RWPE1 (cell line): ENCODE measurements around the gene ARID1B.

ENCODE experiments used
- CTCF ChIA-PET: fragments of 350-600 bp; sonication (Branson Sonifier 250); formaldehyde crosslinking; extraction: SDS; loops from one replicate; lab custom pipeline; 2021; lab: Yijun Ruan, JAX
- POLR2A ChIA-PET: fragments of 400-600 bp; formaldehyde crosslinking; extraction: SDS; loops from one replicate; lab custom pipeline; 2020; ENCODE audit warnings: antibody characterized with exemption; ENCODE audit not compliant: low non-redundant PET; lab: Yijun Ruan, JAX
- DNase-seq: peaks from one replicate; pipeline ENCODE4 v3.0.0; 2012; ENCODE audit warnings: low spot score
- H3K27ac ChIP-seq: fragments of 450-650 bp; 2 replicates; pipeline ENCODE4 v1.5.1; 2017
- CTCF ChIP-seq: fragments of 450-650 bp; conservative IDR thresholded peaks from 2 replicates; pipeline ENCODE4 v1.5.1; 2017; ENCODE audit warnings: low read depth, mild to moderate bottlenecking

ARID1B gene

DNA sequence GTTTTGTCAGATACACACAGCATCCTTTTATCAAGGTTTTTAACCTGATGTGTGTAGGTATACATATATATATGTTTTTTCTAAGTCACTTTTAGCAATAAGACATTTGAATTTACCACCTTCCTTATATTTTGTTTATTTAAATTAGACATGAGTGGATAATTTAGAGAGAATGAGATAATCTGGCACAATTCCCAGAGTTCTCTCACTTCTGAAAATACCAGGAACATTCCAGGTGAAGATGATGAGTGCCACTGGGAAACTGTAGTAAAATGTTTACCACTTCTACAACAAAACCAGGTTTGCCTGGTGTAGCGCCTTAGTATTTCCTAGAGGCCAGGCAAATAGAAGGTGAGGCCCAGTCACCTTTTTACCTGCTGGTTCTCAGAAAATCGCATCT, 356.7 kb downstream of the ARID1B start:
- ChIA-PET POLR2A (no interaction called here), CTCF (no interaction called here)
- DNase-seq = no peak
- no peak overlapping the region for H3K27ac ChIP-seq
- TF ChIP-seq CTCF = no peak

DNA sequence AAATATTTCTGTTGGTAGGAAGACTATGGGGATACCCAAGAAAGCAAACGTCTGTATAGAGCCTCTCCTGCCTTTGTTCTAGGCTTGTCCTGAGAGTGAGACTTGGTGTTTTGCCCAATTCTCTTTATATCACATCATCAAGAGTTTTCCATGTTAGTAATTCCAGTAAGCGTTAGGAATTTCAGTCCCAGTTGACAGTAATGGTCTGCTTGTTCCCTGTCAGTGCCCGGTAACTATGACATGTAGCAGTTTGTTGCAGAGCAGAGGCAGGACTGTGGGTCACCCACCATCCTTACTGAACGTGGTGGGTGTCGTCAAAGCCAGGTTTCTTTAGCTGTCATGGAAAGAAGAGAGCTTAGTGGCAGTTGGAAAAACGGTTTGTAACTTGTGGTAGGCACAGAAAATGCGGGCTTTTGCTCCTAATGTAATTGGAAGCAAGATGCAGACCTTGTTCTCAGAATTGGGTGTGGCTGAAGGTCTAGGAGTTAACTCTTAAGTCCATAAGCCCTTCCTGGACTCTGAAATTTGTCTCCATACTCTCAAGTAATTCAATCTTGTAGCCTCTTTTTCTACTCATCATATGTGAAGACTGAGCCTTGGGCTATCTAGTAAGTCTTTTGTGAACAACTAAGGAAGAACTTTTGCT, 357.3 kb downstream of the ARID1B start:
- CTCF ChIA-PET = no interaction called here
- TF ChIP-seq CTCF = no peak
- no peak overlapping the region for H3K27ac ChIP-seq
- no peak for DNase-seq
- POLR2A ChIA-PET = no interaction called here

- POLR2A ChIA-PET = no interaction called here
- TF ChIP-seq CTCF = no peak
These were observed 358.5 kb downstream of the ARID1B start for GRCh38 chr6:157135691-157136090.

GRCh38 chr6:157137501-157137900, 360.3 kb downstream of the ARID1B start:
- POLR2A ChIA-PET = no interaction called here
- CTCF ChIA-PET = interaction anchor here (0.6 kb wide), 1 partner anchor 93 kb away, joined by 4 read pairs; no protein-coding TSS in a partner anchor
- no peak for DNase-seq
- no peak for TF ChIP-seq CTCF
- no peak overlapping the region for H3K27ac ChIP-seq

More at GRCh38 chr6:157135691-157136090, 358.5 kb downstream of the ARID1B start:
- DNase-seq = no peak
- CTCF ChIA-PET = no interaction called here
- H3K27ac ChIP-seq = no peak overlapping the region

DNA sequence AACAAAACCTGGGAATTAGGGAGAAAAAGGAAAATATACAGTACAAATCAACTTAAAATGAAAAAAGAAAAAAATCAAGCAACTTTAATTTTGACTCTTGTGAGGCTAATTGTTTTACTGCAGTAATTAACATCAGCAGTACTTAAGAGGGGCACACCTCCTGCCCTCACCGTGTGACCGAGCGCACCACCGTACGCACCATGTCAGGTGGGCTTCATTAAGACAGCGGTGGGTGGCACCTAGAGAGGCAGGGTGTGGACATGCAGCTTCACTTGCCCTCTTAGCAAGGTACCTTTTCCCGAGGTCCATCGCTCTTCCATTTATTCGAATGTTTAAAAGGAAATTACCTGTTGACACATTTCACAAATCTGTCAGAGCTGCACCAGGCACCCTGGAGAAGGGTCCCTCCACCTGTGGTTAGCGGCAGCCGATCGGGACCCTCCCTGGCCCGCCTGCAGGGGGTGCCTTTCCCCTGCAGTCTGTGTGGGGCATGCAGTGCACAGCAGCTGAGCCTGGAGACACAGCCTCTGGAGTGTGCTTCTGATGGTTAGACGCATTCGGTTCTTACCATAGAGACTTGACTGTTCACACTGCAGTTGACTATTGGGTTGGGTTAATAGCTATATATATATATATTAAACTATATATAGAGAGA, 362.0 kb downstream of the ARID1B start:
- POLR2A ChIA-PET = no interaction called here
- TF ChIP-seq CTCF = no peak
- CTCF ChIA-PET = interaction anchor here (0.6 kb wide), 1 partner anchor 10 kb away, joined by 3 read pairs; no protein-coding TSS in a partner anchor
- DNase-seq = no peak
- H3K27ac ChIP-seq = no peak overlapping the region

GRCh38 chr6:157143171-157143889, 366.2 kb downstream of the ARID1B start:
- DNase-seq = no peak
- no peak for TF ChIP-seq CTCF
- ChIA-PET POLR2A (no interaction called here), CTCF (interaction anchor here (0.6 kb wide), 1 partner anchor 101 kb away, joined by 3 read pairs; no protein-coding TSS in a partner anchor)
- no peak overlapping the region for H3K27ac ChIP-seq
